HepG2 (cell line): ENCODE measurements around the gene C1QTNF3. TPM values are rescaled to one million over a fixed set of nuclear protein-coding genes. Genes with fewer than 3 reads are reported as not detected.

Experiments used
- JUN ChIP-seq: sonication (generic); formaldehyde crosslinking; IDR thresholded peaks from 2 replicates; pipeline ENCODE4 v1.4.0; 2020; ENCODE audit warnings: mild to moderate bottlenecking, missing genetic modification reagents
- NR2F1 ChIP-seq, 2 experiments: fragments of 450-650 bp in 1 of 2; formaldehyde crosslinking in 1 of 2; IDR thresholded peaks; 2 replicates each; pipeline versions ENCODE4 v1.5.0 to v1.6.1; 2016 to 2020; ENCODE audit warnings: mild to moderate bottlenecking in 1 of 2, missing compliant biosample characterization in 1 of 2, missing genetic modification reagents in 1 of 2, moderate library complexity in 1 of 2
- ZBED4 ChIP-seq: sonication (generic); formaldehyde crosslinking; IDR thresholded peaks from 2 replicates; pipeline ENCODE4 v1.4.0; 2020; ENCODE audit warnings: missing genetic modification reagents, borderline replicate concordance
- ZNF142 ChIP-seq: sonication (generic); formaldehyde crosslinking; IDR thresholded peaks from 2 replicates; pipeline ENCODE4 v1.4.0; 2020; ENCODE audit warnings: missing genetic modification reagents
- polyA plus RNA-seq, 8 experiments: library from polyadenylated mRNA; depleted of rRNA in 3 of 8; stranded (reverse) in 7 of 8; unstranded in 1 of 8; fragments of >200 nt; fragmentation: Illumina TruSeq in 4 of 8; extraction: Trizol in 4 of 8; gene quantifications; 2 replicates each; pipeline versions ENCODE4 v1.2.1 to v1.2.3, GENCODE V29; 2011 to 2016; ENCODE audit warnings: low read depth in 4 of 8, missing spikeins in 1 of 8, mixed read lengths in 1 of 8; ENCODE audit not compliant: insufficient read depth in 1 of 8
- total RNA-seq, 5 experiments: library from RNA; depleted of rRNA; stranded (reverse); fragments of >200 nt; fragmentation: Illumina TruSeq; extraction: Trizol; gene quantifications; 2 replicates each; pipeline ENCODE4 v1.2.3, GENCODE V29; 2016; ENCODE audit warnings: low read depth in 1 of 5

C1QTNF3 gene
- total and polyA plus RNA-seq, 2 of the 13 experiments (the other 11 are each of a cell fraction or from before 2014, with no cell fraction given): 3.3 to 10.8 TPM

GRCh38 chr5:34021334-34021733 is 21.7 kb downstream of the C1QTNF3 start (continued):
- TF ChIP-seq ZNF142 (CRISPR knock-in tag) (no peak), NR2F1 (CRISPR knock-in tag; IDR thresholded peaks at IDR 0.05) (no peak), ZBED4 (CRISPR knock-in tag) (no peak), JUN (no peak)
